HG03064 (cell line): ENCODE data around the gene PRPF8.
A peak's percentile ranks its signal among the peaks of the same experiment; 100 is the strongest.
"Not testable (repeated sequence)": the region's sequence is repeated elsewhere in the genome, so short reads cannot be mapped to it uniquely, and the experiment has no call there.

Source experiments
- ATAC-seq: cut with Tn5 transposase; IDR thresholded peaks from one replicate; pipeline ENCODE4 v1.9.1; 2021; ENCODE audit warnings: low read depth; ENCODE audit not compliant: unreplicated experiment

PRPF8 gene

GRCh38 chr17:1684378-1685189 is at the start of gene PRPF8:
Gene PRPF8 (minus strand): TSS chr17:1684867. CDS start chr17:1684571, 296 bp downstream.
- ATAC-seq: peak; percentile 93

DNA sequence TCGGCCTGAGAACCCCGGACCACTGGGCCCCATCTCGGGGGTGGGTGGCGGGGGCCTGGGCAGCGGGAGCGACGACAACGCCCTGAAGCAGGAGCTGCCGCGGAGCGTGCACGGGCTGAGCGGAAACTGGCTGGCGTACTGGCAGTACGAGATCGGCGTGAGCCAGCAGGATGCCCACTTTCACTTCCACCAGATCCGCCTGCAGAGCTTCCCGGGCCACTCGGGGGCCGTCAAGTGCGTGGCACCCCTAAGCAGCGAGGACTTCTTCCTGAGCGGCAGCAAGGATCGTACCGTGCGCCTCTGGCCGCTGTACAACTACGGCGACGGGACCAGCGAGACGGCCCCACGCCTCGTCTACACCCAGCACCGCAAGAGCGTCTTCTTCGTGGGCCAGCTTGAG is 49.1 kb upstream of the PRPF8 start:
- no peak for ATAC-seq

GRCh38 chr17:1732833-1733321 is 48.2 kb upstream of the PRPF8 start:
- no peak for ATAC-seq

DNA sequence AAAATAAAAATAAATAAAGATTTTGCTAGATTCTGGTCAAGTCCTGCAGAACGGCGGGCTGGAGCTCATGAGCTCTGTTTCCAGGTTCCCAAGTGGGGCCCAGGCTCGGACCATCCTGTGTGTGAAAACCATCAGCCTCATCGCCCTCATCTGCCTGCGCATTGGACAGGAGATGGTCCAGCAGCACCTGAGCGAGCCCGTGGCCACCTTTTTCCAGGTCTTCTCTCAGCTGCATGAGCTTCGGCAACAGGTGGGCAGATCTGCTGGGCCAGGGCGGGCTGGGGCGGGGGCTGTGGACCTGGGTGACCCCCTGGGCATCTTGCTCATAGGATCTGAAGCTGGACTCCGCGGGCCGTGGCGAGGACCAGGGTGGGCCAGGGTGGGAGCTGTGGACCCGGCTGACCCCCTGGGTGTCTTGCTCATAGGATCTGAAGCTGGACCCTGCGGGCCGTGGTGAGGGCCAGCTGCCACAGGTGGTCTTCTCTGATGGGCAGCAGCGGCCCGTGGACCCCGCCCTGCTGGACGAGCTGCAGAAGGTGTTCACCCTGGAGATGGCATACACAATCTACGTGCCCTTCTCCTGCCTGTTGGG is 47.7 kb upstream of the PRPF8 start:
- ATAC-seq: no peak

DNA sequence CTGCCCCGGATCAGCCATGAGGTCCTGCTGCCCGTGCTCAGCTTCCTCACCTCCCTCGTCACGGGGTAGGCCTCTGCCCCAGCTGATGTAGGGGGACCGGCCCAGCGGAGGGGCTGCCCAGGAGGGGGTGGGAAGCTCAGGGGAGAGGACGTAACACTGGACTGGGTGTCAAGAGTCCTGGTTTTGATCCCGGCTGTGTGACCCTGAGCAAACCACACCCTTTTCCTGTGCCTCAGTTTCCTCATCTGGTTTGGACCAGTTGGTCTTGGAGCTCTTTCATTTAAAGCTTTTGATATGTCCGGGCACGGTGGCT is 46.5 kb upstream of the PRPF8 start:
- ATAC-seq: no peak

GRCh38 chr17:1730326-1731193 is 45.9 kb upstream of the PRPF8 start:
- ATAC-seq: no peak

- no peak for ATAC-seq
These were observed 45.3 kb upstream of the PRPF8 start for GRCh38 chr17:1729966-1730325.

DNA sequence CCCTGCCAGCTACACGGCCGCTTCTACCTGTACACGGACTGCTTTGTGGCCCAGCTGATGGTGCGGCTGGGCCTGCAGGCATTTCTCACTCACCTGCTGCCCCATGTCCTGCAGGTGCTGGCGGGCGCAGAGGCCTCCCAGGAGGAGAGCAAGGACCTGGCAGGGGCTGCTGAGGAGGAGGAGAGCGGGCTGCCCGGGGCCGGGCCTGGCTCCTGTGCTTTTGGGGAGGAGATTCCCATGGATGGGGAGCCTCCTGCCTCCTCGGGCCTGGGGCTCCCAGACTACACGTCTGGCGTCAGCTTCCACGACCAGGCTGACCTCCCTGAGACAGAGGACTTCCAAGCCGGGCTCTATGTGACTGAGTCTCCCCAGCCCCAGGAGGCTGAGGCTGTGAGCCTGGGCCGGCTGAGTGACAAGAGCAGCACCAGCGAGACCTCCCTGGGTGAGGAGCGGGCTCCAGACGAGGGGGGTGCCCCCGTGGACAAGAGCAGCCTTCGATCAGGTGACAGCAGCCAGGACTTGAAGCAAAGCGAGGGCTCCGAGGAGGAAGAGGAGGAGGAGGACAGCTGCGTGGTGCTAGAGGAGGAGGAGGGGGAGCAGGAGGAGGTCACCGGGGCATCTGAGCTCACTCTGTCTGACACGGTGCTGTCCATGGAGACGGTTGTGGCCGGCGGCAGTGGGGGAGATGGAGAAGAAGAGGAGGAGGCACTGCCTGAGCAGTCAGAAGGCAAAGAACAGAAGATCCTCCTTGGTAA is 43.4 kb upstream of the PRPF8 start:
- ATAC-seq: no peak

- no peak for ATAC-seq
These were observed 42.7 kb upstream of the PRPF8 start for GRCh38 chr17:1727258-1727789.

DNA sequence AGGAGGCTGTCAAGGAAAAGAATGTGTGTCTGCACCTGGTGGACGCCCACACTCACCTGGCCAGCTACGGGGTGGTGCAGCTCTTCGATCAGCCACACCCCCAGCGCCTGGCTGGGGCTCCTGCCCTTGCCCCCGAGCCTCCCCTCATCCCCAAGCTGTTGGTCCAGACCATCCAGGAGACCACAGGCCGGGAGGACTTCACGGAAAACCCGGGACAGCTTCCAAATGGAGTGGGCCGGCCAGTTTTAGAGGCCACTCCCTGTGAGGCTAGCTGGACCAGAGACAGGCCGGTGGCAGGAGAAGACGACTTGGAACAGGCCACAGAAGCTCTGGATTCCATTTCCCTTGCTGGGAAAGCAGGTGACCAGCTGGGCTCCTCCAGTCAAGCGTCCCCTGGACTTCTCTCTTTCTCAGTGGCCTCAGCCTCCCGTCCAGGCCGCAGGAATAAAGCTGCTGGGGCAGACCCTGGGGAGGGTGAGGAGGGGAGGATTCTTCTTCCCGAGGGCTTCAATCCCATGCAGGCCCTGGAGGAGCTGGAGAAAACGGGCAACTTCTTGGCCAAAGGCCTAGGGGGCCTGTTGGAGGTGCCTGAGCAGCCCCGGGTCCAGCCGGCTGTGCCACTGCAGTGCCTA is 42.1 kb upstream of the PRPF8 start:
- ATAC-seq: no peak

DNA sequence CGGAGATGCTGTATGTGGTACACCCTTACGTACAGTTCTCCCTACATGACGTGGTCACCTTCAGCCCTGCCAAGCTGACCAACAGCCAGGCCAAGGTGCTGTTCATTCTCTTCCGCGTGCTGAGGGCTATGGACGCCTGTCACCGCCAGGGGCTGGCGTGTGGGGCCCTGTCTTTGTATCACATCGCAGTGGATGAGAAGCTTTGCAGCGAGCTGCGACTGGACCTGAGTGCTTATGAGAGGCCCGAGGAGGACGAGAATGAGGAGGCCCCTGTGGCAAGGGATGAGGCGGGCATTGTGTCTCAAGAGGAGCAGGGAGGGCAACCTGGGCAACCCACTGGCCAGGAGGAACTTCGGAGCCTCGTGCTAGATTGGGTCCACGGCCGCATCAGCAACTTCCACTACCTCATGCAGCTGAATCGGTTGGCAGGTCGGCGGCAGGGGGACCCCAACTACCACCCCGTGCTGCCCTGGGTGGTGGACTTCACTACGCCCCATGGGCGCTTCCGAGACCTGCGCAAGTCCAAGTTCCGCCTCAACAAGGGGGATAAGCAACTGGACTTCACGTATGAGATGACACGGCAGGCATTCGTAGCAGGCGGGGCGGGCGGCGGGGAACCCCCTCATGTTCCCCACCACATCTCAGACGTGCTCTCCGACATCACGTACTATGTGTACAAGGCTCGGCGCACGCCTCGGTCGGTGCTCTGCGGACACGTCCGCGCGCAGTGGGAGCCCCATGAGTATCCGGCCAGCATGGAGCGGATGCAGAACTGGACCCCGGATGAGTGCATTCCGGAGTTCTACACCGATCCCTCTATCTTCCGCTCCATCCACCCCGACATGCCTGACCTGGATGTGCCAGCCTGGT is 41.2 kb upstream of the PRPF8 start:
- ATAC-seq: no peak

GRCh38 chr17:1724869-1725641 is 40.4 kb upstream of the PRPF8 start:
- no peak for ATAC-seq

GRCh38 chr17:1724351-1724868 is 39.7 kb upstream of the PRPF8 start, which contains the start of gene WDR81:
Gene WDR81 (plus strand): TSS chr17:1724704. CDS start chr17:1724960, 256 bp downstream.
- no peak for ATAC-seq

GRCh38 chr17:1722022-1722421 is 37.4 kb upstream of the PRPF8 start:
- ATAC-seq: not testable (repeated sequence)

DNA sequence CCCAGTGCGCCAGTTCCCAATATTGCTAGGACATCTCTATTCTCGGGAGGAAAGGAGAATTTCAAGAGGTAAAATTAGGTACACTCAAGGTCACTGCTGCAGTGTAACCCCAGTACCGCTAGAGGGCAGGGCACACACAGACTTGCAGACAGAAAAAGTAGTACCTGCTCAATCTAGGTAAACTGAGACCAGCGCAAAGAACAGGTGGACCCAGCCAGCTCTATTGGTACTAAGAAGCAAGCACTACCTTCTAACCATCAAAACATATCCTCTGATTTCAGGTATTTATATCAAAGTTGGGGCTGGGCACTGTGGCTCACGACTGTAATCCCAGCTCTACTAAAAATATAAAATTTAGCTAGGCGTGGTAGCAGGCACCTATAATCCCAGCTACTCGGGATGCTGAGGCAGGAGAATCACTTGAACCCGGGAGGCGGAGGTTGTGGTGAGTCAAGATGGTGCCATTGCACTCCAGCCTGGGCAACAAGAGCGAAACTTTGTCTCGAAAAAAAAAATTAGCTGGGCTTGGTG is 36.3 kb upstream of the PRPF8 start:
- ATAC-seq: no peak

DNA sequence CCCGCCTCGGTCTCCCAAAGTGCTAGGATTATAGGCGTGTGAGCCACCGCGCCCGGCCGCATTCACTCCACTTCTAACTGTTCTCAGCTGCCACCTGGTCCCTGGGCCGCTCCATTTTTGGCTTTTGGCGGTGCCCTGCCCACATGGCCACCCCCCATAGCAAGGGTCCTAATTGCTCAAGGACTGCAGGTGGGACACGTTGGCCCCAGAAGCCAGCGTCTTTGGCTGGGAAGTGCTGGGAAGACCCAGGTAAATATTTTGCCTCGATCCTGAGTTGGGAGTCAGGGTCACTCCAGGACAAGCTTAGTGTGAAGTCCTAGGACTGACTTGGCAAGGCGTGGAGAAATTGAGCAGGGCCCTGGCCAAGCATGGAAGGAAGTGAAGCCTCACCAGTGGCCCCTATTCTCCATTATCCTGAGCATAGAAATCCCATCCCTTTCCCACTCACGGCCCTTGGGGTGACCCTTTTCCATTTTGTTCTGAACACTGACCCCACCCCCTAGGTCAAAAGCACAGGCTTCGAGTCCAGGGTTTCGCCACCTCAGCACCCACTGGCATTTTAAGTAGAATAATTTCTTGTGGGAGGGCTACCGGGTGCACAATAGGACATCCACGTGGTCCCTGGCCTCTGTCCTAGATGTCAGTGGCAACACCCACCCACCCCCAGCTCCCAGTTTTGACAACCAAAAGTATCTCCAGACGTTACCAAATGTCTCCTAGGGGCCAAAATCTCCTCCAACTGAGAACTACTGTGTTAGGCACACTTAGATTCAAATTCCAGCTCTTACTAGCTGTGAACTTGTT is 33.9 kb upstream of the PRPF8 start:
- no peak for ATAC-seq
